Endothelial cell of umbilical vein (primary cell): Measurements from ENCODE around the gene MYOM3. TPM values are rescaled to one million over a fixed set of nuclear protein-coding genes. Genes with fewer than 3 reads are reported as not detected.

Experiments used
- BruUV-seq: library from RNA; stranded (reverse); fragments of 400-500 nt; replicated peaks from 2 replicates; lab custom pipeline; 2021; lab: Mats Ljungman, UMichigan
- CTCF ChIA-PET: fragments of 300-600, 350-600 bp; sonication (Branson Sonifier 250); formaldehyde crosslinking; loops from one replicate; lab custom pipeline; 2021; ENCODE audit warnings: antibody characterized with exemption, inconsistent platforms; lab: Charles Lee
- POLR2A ChIA-PET: fragments of 300-600, 350-600 bp; sonication (Branson Sonifier 250); formaldehyde crosslinking; loops from one replicate; lab custom pipeline; 2021; ENCODE audit warnings: antibody characterized with exemption, inconsistent platforms; lab: Charles Lee
- DNase-seq: peaks from one replicate; pipeline ENCODE4 v3.0.0-alpha.2; 2011; ENCODE audit warnings: low read depth, low spot score
- FAIRE-seq: peaks from 2 replicates; lab custom pipeline; 2011; peaks lifted over from hg19 to GRCh38; lab: Jason Lieb, UNC
- H2AFZ ChIP-seq: 2 replicates; pipeline ENCODE4 v1.6.0; 2012; ENCODE audit warnings: low read depth, low read length, control low read depth, inconsistent platforms
- H3K27ac ChIP-seq: 2 replicates; pipeline ENCODE4 v1.5.1; 2011; ENCODE audit warnings: low read depth, mild to moderate bottlenecking, control low read depth, low read length, moderate library complexity; ENCODE audit not compliant: insufficient read depth
- H3K27me3 ChIP-seq, 2 experiments: 2 replicates each; pipeline versions ENCODE4 v1.6.0 to v1.6.1; 2011; ENCODE audit warnings: low read length in 2 of 2, mixed read lengths in 1 of 2; ENCODE audit not compliant: control insufficient read depth in 2 of 2, insufficient read depth in 2 of 2
- H3K36me3 ChIP-seq, 2 experiments: 2 replicates in 1 of 2; 3 replicates in 1 of 2; pipeline ENCODE4 v1.5.1; 2011; ENCODE audit warnings: low read length in 2 of 2, mild to moderate bottlenecking in 1 of 2, moderate library complexity in 1 of 2; ENCODE audit not compliant: control insufficient read depth in 2 of 2, insufficient read depth in 2 of 2; ENCODE audit errors: extremely low read depth in 1 of 2
- H3K4me1 ChIP-seq: 3 replicates; pipeline ENCODE4 v1.5.1; 2011; ENCODE audit warnings: mild to moderate bottlenecking, low read length; ENCODE audit not compliant: control insufficient read depth, insufficient read depth; ENCODE audit errors: extremely low read depth
- H3K4me2 ChIP-seq: 2 replicates; pipeline ENCODE4 v1.6.1; 2011; ENCODE audit warnings: low read length, control low read depth, mixed read lengths; ENCODE audit not compliant: insufficient read depth
- H3K4me3 ChIP-seq, 3 experiments: fragments of 200-600 bp in 1 of 3; sonication (generic), shearing (Covaris generic) in 1 of 3; replicated peaks in 1 of 3; 2 replicates each; pipeline ENCODE4 v1.5.1; 2011 to 2016; ENCODE audit warnings: control low read depth in 3 of 3, low read length in 3 of 3, mild to moderate bottlenecking in 2 of 3, inconsistent platforms in 1 of 3, low read depth in 1 of 3, moderate library complexity in 1 of 3; ENCODE audit not compliant: insufficient read depth in 1 of 3
- H3K79me2 ChIP-seq: 2 replicates; pipeline ENCODE4 v1.6.0; 2012; ENCODE audit warnings: low read length, inconsistent platforms; ENCODE audit not compliant: control insufficient read depth, insufficient read depth
- H3K9ac ChIP-seq: replicated peaks from 2 replicates; pipeline ENCODE3; 2011; ENCODE audit warnings: low read length, control low read depth; ENCODE audit not compliant: insufficient read depth; ENCODE audit errors: extremely low read depth
- H3K9me1 ChIP-seq: replicated peaks from 3 replicates; pipeline ENCODE4 v1.6.0; 2011; ENCODE audit warnings: mild to moderate bottlenecking, low read length; ENCODE audit not compliant: control insufficient read depth, insufficient read depth; ENCODE audit errors: extremely low read depth
- H3K9me3 ChIP-seq: replicated peaks from 2 replicates; pipeline ENCODE4 v1.5.1; 2012; ENCODE audit warnings: low read length, inconsistent platforms; ENCODE audit not compliant: control insufficient read depth, insufficient read depth
- H4K20me1 ChIP-seq: replicated peaks from 2 replicates; pipeline ENCODE3; 2011; ENCODE audit warnings: mild to moderate bottlenecking, low read length; ENCODE audit not compliant: control insufficient read depth, insufficient read depth; ENCODE audit errors: extremely low read depth
- EZH2 ChIP-seq: IDR thresholded peaks from 2 replicates; pipeline ENCODE4 v1.6.1; 2012; ENCODE audit warnings: borderline replicate concordance, low read depth, mild to moderate bottlenecking, moderate library complexity, low read length, inconsistent platforms; ENCODE audit not compliant: severe bottlenecking
- FOS ChIP-seq: IDR thresholded peaks from 2 replicates; pipeline ENCODE4 v1.6.1; 2011; ENCODE audit warnings: mild to moderate bottlenecking, low read length, moderate library complexity, borderline replicate concordance; ENCODE audit not compliant: insufficient read depth
- GATA2 ChIP-seq: IDR thresholded peaks from 2 replicates; pipeline ENCODE4 v1.7.0; 2011; ENCODE audit warnings: low read depth, mild to moderate bottlenecking, moderate library complexity, mixed read lengths, low read length; ENCODE audit not compliant: insufficient read length, insufficient read depth
- JUN ChIP-seq: IDR thresholded peaks from 2 replicates; pipeline ENCODE4 v1.6.1; 2011; ENCODE audit warnings: borderline replicate concordance, low read depth; ENCODE audit not compliant: insufficient read length, insufficient read depth
- MYC ChIP-seq: IDR thresholded peaks from one replicate; pipeline ENCODE4 v1.6.1; 2011; ENCODE audit warnings: mild to moderate bottlenecking, low read depth, low read length
- POLR2A ChIP-seq: IDR thresholded peaks from 2 replicates; pipeline ENCODE4 v1.6.1; 2012; ENCODE audit warnings: low read depth, mild to moderate bottlenecking, control low read depth, low read length
- POLR2AphosphoS5 ChIP-seq: IDR thresholded peaks from 2 replicates; pipeline ENCODE4 v1.6.1; 2012; ENCODE audit warnings: low read depth, mild to moderate bottlenecking, control low read depth, low read length, moderate library complexity; ENCODE audit not compliant: insufficient read depth
- dilution Hi-C: fragments of 300-500 bp; cut with MboI; formaldehyde crosslinking; loops from one replicate; pipeline ENCODE4 v1.15.0; 2019; ENCODE audit warnings: low sequenced_read_pairs; ENCODE audit not compliant: extremely low pct_ligation_motif_present
- intact Hi-C: fragments of 100-400 bp; cut with micrococcal nuclease; formaldehyde crosslinking; loops from one replicate; pipeline ENCODE4 v1.10.0; 2022
- polyA plus RNA-seq, 4 experiments: library from polyadenylated mRNA; depleted of rRNA in 3 of 4; stranded (reverse) in 3 of 4; unstranded in 1 of 4; fragments of >200 nt; gene quantifications; 2 replicates each; pipeline versions ENCODE4 v1.2.1 to v1.2.3, GENCODE V29; 2011 to 2012; ENCODE audit warnings: missing spikeins in 1 of 4
- total RNA-seq: library from RNA; stranded (reverse); gene quantifications from 2 replicates; pipeline ENCODE4 v1.2.3, GENCODE V29; 2021
- TF ChIP-seq, protein P1 (sequence below): IDR thresholded peaks from 2 replicates; pipeline ENCODE4 v1.6.1; 2011; ENCODE audit not compliant: insufficient read depth, insufficient read length
- TF ChIP-seq, protein P2 (sequence below), 2 donors: IDR thresholded peaks; 1 replicate in 1 of 2; 2 replicates in 1 of 2; pipeline ENCODE4 v1.5.1; 2011; ENCODE audit warnings: low read length in 2 of 2, mild to moderate bottlenecking in 2 of 2, moderate library complexity in 2 of 2, control low read depth in 1 of 2, inconsistent platforms in 1 of 2, low read depth in 1 of 2; ENCODE audit not compliant: insufficient read depth in 1 of 2; ENCODE audit errors: extremely low read depth in 1 of 2

MYOM3 gene
- total and polyA plus RNA-seq, 2 donors (not counting 3 experiments of a cell fraction or from before 2014, with no cell fraction given), result 0.11 to 0.40 TPM

DNA sequence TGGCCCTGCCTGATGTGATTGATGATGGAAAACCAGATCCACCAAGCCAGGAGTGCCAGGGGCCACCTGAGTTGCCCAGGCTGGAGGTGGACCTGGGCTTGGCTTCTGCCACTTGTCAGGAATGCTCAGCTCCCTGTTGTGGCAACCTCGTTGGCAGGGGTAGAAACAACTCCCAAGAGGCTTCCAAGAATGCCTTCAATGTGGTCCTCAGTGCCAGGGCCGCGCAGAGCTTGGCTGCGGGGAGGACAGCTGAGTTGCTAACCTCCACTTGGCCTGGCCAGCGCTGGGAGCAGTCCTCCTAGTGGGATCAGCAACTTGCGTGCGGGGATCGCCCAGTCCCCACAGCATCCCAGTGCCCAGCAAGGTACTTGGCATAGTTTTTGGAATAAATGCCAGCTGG lies 9.0 kb downstream of the MYOM3 start:
- TF ChIP-seq, protein P1, sequence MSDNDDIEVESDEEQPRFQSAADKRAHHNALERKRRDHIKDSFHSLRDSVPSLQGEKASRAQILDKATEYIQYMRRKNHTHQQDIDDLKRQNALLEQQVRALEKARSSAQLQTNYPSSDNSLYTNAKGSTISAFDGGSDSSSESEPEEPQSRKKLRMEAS, result no peak
- TF ChIP-seq, protein P2, sequence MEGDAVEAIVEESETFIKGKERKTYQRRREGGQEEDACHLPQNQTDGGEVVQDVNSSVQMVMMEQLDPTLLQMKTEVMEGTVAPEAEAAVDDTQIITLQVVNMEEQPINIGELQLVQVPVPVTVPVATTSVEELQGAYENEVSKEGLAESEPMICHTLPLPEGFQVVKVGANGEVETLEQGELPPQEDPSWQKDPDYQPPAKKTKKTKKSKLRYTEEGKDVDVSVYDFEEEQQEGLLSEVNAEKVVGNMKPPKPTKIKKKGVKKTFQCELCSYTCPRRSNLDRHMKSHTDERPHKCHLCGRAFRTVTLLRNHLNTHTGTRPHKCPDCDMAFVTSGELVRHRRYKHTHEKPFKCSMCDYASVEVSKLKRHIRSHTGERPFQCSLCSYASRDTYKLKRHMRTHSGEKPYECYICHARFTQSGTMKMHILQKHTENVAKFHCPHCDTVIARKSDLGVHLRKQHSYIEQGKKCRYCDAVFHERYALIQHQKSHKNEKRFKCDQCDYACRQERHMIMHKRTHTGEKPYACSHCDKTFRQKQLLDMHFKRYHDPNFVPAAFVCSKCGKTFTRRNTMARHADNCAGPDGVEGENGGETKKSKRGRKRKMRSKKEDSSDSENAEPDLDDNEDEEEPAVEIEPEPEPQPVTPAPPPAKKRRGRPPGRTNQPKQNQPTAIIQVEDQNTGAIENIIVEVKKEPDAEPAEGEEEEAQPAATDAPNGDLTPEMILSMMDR (IDR thresholded peaks at IDR 0.05; ENCODE audit: extremely low read depth in 1 of 2, insufficient read depth in 1 of 2, low read depth in 1 of 2, low read length in 2 of 2), result no peak
- TF ChIP-seq POLR2A (no peak), GATA2 (no peak), FOS (no peak), MYC (no peak), POLR2AphosphoS5 (no peak), JUN (no peak), EZH2 (no peak)
- FAIRE-seq (no peak), DNase-seq (no peak)
- CTCF ChIA-PET, result interaction anchor here (0.9 to 1.7 kb wide), 2 partner anchors 47 kb away, joined by 4 read pairs; no protein-coding TSS in a partner anchor
- BruUV-seq, result no TSS peak
- intact Hi-C loops, result no loop called here
- POLR2A ChIA-PET, result no interaction called here
- Histone ChIP-seq H3K36me3 (no peaks in the 10 kb centered on the region), H3K9me1 (no peaks in the 10 kb centered on the region), H3K27me3 (no peaks in the 10 kb centered on the region), H3K9ac (no peak overlapping the region), H4K20me1 (no peaks in the 10 kb centered on the region), H3K4me2 (no peak overlapping the region), H3K4me3 (no peak overlapping the region), H3K27ac (no peak overlapping the region), H3K4me1 (peaks cover 2% of the 10 kb centered on the region), H3K9me3 (no peaks in the 10 kb centered on the region), H2AFZ (no peak overlapping the region), H3K79me2 (no peaks in the 10 kb centered on the region)
- dilution Hi-C loops, result no loop called here
